ENCODE results near the gene CD2BP2. TPM values are rescaled to one million over a fixed set of nuclear protein-coding genes. Genes with fewer than 3 reads are reported as not detected.

The CD2BP2 gene
- polyA plus RNA-seq, 1 donor (not counting 4 experiments of a cell fraction or from before 2014, with no cell fraction given): 49.5 TPM

- Histone ChIP-seq H3K9me1 (ENCODE audit: control insufficient read depth, extremely low read depth, insufficient read depth, low read length) (no peaks in the 10 kb centered on the region), H3K9me3 (ENCODE audit: control insufficient read depth, low read depth, low read length) (no peaks in the 10 kb centered on the region), H3K4me1 (ENCODE audit: control insufficient read depth, extremely low read depth, insufficient read depth, low read length) (peaks cover 6% of the 10 kb centered on the region), H4K20me1 (ENCODE audit: control insufficient read depth, extremely low read depth, insufficient read depth, low read length) (no peaks in the 10 kb centered on the region), H3K27ac (ENCODE audit: control insufficient read depth, insufficient read depth, low read length) (no peak overlapping the region), H2AFZ (ENCODE audit: control insufficient read depth, low read length) (no peak overlapping the region), H3K36me3 (ENCODE audit: control insufficient read depth in 2 of 2, extremely low read depth in 1 of 2, insufficient read depth in 2 of 2, low read length in 2 of 2) (peaks cover 24 to 34% of the 10 kb centered on the region in 2 experiments), H3K4me3 (ENCODE audit: control insufficient read depth in 2 of 3, extremely low read depth in 1 of 3, insufficient read depth in 2 of 3, low read depth in 1 of 3, low read length in 3 of 3) (no peak overlapping the region), H3K4me2 (ENCODE audit: control insufficient read depth, extremely low read depth, insufficient read depth, low read depth, low read length) (no peak overlapping the region), H3K79me2 (ENCODE audit: control insufficient read depth, insufficient read depth, low read length) (peaks cover 27% of the 10 kb centered on the region), H3K27me3 (ENCODE audit: control insufficient read depth, extremely low read depth, insufficient read depth, low read length) (no peaks in the 10 kb centered on the region), H3K9ac (ENCODE audit: control insufficient read depth, extremely low read depth, insufficient read depth, low read length) (no peak overlapping the region)
- no peak for DNase-seq (ENCODE audit: low read depth, low spot score)
- FAIRE-seq: no peak
- TF ChIP-seq EZH2 (IDR thresholded peaks at IDR 0.05; ENCODE audit: low read length): no peak
- no peak for TF ChIP-seq CTCF (optimal IDR thresholded peaks at IDR 0.05 in 1 of 3, IDR thresholded peaks at IDR 0.05 in 1 of 3, conservative IDR thresholded peaks at IDR 0.05 in 1 of 3; ENCODE audit: extremely low read depth in 1 of 3, insufficient read depth in 2 of 3, low read length in 3 of 3)
- dilution Hi-C loops (cut with MboI; ENCODE audit: extremely low pct_ligation_motif_present, low sequenced_read_pairs): no loop called here
Measured at GRCh38 chr16:30349675-30350074, 5.4 kb downstream of the CD2BP2 start.

DNA sequence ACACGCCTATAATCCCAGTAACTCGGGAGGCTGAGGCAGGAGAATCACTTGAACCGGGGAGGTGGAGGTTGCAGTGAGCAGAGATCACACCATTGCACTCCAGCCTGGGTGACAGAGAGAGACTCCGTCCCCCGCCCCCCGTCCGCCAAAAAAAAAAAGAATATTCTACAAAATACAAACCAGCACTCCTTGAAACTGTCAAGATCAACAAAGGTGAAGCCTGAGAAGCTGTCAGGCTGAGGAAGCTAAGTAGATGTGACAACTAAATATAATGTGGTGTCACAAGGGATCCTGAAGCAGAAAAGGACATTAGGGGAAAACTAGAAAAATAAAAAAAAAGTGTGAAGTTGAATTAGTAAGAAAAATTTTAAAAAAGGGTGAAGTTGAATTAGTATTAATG, 6.2 kb downstream of the CD2BP2 start:
- H3K9me1 ChIP-seq (ENCODE audit: control insufficient read depth, extremely low read depth, insufficient read depth, low read length): no peaks in the 10 kb centered on the region
- H3K79me2 ChIP-seq (ENCODE audit: control insufficient read depth, insufficient read depth, low read length): peaks cover 19% of the 10 kb centered on the region
- no peak for TF ChIP-seq CTCF (optimal IDR thresholded peaks at IDR 0.05 in 1 of 3, IDR thresholded peaks at IDR 0.05 in 1 of 3, conservative IDR thresholded peaks at IDR 0.05 in 1 of 3; ENCODE audit: extremely low read depth in 1 of 3, insufficient read depth in 2 of 3, low read length in 3 of 3)
- no peak for TF ChIP-seq EZH2 (IDR thresholded peaks at IDR 0.05; ENCODE audit: low read length)
- H3K4me3 ChIP-seq (ENCODE audit: control insufficient read depth in 2 of 3, extremely low read depth in 1 of 3, insufficient read depth in 2 of 3, low read depth in 1 of 3, low read length in 3 of 3): no peak overlapping the region
- H3K27ac ChIP-seq (ENCODE audit: control insufficient read depth, insufficient read depth, low read length): no peak overlapping the region
- no peaks in the 10 kb centered on the region for H3K27me3 ChIP-seq (ENCODE audit: control insufficient read depth, extremely low read depth, insufficient read depth, low read length)
- FAIRE-seq (no peak), DNase-seq (ENCODE audit: low read depth, low spot score) (no peak)
- no peak overlapping the region for H3K9ac ChIP-seq (ENCODE audit: control insufficient read depth, extremely low read depth, insufficient read depth, low read length)
- H3K36me3 ChIP-seq (ENCODE audit: control insufficient read depth in 2 of 2, extremely low read depth in 1 of 2, insufficient read depth in 2 of 2, low read length in 2 of 2): peaks cover 24 to 34% of the 10 kb centered on the region in 2 experiments
- dilution Hi-C loops (cut with MboI; ENCODE audit: extremely low pct_ligation_motif_present, low sequenced_read_pairs): no loop called here
- no peaks in the 10 kb centered on the region for H4K20me1 ChIP-seq (ENCODE audit: control insufficient read depth, extremely low read depth, insufficient read depth, low read length)
- H2AFZ ChIP-seq (ENCODE audit: control insufficient read depth, low read length): no peak overlapping the region
- H3K4me1 ChIP-seq (ENCODE audit: control insufficient read depth, extremely low read depth, insufficient read depth, low read length): peaks cover 2% of the 10 kb centered on the region
- no peak overlapping the region for H3K4me2 ChIP-seq (ENCODE audit: control insufficient read depth, extremely low read depth, insufficient read depth, low read depth, low read length)
- no peaks in the 10 kb centered on the region for H3K9me3 ChIP-seq (ENCODE audit: control insufficient read depth, low read depth, low read length)

Data from keratinocyte (primary cell).